Left renal cortex interstitium (tissue), 4 donors: Measurements from ENCODE around the gene NPC1. TPM values are rescaled to one million over a fixed set of nuclear protein-coding genes. Genes with fewer than 3 reads are reported as not detected.
"Not testable (repeated sequence)": the region's sequence is repeated elsewhere in the genome, so short reads cannot be mapped to it uniquely, and the experiment has no call there.

Experiments used
- DNase-seq, 4 donors: peaks; one replicate each; pipeline ENCODE4 v3.0.0-alpha.2; 2013; ENCODE audit warnings: low read depth in 4 of 4, low spot score in 2 of 4, missing footprints in 1 of 4
- polyA plus RNA-seq, 4 donors: library from polyadenylated mRNA; unstranded; fragments of 120-200 nt; gene quantifications; one replicate each; pipeline ENCODE4 v1.2.1, GENCODE V29; 2013; ENCODE audit not compliant: insufficient read length in 4 of 4

Gene NPC1
- polyA plus RNA-seq, 4 donors, result 18.3 to 29.0 (median 23.7) TPM

GRCh38 chr18:23578067-23578701 is 8.1 kb downstream of the NPC1 start:
- DNase-seq, result no peak

DNA sequence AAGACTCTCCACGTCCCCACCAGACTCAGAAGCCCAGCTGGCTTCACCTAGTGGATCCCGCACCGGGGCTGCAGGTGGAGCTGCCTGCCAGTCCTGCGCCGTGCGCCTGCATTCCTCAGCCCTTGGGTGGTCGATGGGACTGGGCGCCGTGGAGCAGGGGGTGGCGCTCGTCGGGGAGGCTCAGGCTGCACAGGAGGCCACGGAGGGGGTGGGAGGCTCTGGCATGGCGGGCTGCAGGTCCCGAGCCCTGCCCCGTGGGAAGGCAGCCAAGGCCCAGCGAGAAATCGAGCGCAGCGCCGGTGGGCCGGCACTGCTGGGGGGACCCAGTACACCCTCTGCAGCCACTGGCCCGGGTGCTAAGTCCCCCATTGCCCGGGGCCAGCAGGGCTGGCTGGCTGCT is 8.8 kb downstream of the NPC1 start:
- not testable (repeated sequence) for DNase-seq

DNA sequence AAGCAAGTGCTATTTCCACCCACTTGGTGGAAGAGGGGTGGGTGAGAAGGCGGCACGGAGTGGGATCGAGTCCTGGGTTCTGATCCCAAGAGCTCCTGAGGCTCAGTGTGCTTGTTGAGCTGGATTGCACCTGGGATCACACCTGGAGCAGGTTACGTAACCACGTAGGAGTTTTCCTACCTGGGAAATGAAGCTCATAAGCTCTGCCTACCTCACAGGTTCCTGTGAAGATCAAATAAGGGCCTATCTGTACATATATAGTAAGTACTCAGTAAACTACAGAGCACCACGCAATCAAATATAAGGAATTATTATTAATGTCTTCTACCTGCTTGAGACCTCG is 11.0 kb downstream of the NPC1 start:
- no peak for DNase-seq

- no peak for DNase-seq
Measured at GRCh38 chr18:23574611-23575308, 11.5 kb downstream of the NPC1 start.

DNA sequence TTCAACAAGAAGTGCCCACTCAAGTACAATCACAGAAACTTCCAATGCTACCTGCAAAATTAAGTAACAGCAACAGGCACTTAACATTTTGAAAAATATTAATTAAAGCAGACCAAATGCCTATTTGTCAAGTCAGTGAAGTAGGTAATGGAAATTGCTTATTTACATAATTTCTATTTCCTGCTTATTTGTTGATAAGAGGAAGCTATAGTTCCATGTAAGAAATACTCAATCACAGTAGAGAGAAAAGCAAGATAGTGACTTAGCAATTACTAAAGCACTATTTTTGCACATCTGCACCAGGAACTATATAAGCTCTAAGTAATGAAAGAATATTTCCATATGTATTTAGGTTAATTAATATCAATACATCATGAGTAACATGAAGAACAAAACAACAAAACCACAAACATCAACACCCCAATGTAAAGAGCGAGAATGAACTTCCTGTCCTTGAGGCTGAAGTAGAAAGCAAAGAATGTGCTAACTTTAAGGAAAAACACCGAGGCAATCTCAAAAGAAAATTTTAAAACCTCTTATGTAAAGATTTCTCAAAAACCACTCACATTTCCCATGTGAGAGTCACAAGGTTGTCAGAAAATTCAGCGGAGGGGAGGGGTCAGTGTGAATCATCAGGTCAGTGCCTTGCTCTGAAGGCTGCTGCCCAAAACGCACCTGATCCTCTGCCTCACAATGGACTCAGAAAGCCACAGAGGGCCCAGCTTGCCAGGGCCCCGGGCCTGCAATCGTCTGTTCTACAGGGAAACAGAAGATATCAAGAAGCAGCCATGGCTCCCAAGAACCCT is 12.5 kb downstream of the NPC1 start:
- no peak for DNase-seq

GRCh38 chr18:23573020-23573419 is 13.3 kb downstream of the NPC1 start:
- no peak for DNase-seq

DNA sequence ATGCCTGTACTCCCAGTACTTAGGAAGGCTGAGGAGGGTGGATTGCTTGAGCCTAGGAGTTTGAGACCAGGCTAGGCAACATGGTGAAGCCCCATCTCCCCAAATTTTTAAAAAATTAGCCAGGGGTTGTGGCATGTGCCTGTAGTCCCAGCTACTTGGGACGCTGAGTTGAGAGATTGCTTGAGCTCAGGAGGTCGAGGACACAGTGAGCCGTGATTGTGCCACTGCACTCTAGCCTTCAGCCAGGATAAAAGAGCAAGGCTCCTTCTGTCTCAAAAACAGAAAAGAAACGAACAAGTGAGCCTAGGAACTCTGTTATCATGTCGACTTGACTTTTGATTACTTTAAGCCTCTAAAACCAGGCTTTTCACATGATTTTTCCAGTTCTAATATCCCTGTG is 13.7 kb downstream of the NPC1 start:
- DNase-seq, result no peak

- no peak for DNase-seq
Measured at GRCh38 chr18:23572012-23572411, 14.3 kb downstream of the NPC1 start.

- no peak for DNase-seq
Measured at GRCh38 chr18:23570912-23571504, 15.3 kb downstream of the NPC1 start.

DNA sequence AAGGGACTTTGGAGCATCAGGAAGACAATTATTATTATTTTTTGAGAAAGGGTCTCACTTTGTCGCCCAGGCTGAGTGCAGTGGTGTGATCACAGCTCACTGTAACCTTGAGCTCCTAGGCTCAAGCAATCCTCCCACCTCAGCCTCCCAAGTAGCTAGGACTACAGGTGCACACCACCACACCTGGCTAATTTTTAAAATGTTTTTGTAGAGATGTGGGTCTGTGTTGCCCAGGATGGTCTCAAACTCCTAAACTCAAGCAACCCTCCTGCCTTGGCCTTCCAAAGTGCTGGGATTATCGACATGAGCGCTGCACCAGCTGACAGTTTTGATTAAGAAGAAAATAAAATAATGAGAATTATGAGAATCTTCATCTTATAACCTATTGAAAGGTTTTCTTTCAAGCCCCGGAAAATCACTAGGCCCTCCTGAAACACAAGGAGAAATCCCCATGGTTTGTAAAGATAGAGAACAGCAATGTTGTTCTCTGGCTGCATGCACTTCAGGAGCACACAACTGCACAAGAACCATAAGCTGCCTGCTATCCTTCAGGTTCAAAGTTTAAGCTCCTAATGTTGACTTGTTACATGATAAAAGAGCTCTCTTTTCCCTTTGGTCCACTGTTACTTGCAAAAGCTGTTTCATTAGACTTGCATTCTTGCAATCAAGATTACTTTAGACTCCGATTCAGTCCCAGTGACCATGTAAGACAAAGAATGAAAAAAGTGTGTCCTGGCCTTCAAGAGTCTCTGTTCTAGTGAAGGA is 16.8 kb downstream of the NPC1 start:
- no peak for DNase-seq

DNA sequence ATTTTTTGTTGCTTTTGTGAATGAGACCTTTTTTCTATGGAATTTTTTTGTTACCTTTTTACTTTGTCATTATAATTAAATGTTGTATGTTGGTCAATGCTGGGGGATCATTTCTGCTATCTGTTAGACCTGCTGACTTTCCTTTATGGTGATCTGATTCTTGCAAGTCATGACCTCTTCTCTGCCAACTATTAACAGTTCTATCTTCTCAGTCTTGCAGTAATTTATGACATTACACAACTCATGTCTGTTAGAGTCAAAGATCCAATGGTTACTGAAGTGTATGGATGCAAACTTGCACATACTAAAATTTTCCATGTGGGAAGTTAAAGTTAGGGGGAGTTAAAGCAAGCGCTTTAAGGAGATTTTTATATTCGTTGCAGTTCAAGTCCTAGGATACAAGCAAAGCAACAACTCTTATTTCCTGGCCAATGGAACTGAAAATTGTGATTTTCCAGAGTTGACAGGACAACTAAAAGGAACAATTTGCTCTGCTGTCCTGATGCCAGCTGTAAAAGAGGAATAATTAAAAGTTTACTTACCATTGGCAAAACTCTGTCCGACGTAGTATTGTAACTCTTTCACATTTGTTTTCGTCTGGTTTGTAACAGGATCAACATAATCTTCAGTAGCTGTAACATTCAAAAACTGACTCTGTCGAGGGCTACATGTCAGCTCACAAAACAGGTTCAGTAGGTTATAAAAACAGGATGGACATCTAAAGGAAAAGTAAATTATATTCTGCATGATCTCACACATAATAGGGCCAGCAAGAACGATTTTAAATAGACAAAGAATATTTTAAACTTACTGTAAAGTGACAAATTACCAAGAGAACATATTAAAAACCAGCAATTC is 17.8 kb downstream of the NPC1 start:
- DNase-seq, result no peak

GRCh38 chr18:23567671-23568070 is 18.6 kb downstream of the NPC1 start:
- DNase-seq, result no peak

DNA sequence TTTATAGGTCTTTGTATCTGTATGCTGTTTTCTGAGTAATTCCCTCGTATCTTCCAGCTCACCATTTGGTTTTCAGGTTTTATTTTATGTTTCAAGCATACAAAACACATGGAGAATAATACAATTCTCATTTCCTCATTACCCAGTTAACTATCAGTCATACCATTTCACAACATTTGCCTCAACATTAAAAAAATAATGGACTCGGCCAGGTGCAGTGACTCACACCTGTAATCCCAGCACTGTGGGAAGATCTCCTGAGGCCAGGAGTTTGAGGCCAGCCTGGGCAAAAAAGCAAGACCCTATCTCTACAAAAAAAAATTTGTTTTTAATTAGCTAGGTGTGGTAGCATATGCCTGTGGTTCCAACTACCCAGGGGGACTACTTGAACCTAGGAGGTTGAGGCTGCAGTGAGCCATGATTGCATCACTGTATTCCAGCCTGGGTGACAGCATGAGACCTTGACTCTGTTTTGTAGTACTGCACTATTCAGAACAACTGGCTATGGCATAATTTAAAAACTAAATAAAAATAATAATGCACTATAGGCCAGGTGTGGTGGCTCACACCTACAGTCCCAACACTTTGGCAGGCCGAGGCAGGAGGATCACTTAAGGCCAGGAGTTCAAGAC is 20.3 kb downstream of the NPC1 start:
- DNase-seq, result no peak

DNA sequence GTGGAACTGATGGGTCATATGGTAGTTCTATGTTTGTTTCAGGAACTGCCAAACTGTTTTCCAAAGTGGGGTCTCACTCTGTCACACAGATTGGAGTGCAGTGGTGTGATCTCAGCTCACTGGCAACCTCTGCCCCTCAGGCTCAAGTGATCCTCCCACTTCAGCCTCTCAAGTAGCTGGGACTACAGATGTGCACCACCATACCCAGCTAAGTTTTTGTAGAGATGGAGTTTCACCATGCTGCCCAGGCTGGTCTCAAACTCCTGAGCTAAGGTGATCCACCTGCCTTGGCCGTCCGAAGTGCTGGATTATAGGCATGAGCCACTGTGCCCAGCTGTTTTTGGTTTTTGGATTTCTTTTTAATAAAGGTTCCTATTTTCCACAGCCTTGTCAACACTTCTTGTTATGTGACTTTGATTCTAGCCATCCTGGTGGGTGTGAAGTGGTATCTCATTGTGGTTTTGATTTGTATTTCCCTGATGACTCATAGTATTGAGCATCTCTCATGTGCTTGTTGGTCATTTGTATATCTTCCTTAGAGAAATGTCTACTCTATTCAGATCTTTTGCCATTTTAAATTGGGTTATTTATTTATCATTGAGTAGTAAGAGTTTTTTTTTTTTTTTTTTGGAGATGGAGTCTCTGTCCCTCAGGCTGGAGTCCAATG is 22.8 kb downstream of the NPC1 start:
- DNase-seq, result no peak

- DNase-seq, result no peak
Measured at GRCh38 chr18:23560186-23560585, 26.1 kb downstream of the NPC1 start.

- not testable (repeated sequence) for DNase-seq
Measured at GRCh38 chr18:23557511-23557910, 28.8 kb downstream of the NPC1 start.

DNA sequence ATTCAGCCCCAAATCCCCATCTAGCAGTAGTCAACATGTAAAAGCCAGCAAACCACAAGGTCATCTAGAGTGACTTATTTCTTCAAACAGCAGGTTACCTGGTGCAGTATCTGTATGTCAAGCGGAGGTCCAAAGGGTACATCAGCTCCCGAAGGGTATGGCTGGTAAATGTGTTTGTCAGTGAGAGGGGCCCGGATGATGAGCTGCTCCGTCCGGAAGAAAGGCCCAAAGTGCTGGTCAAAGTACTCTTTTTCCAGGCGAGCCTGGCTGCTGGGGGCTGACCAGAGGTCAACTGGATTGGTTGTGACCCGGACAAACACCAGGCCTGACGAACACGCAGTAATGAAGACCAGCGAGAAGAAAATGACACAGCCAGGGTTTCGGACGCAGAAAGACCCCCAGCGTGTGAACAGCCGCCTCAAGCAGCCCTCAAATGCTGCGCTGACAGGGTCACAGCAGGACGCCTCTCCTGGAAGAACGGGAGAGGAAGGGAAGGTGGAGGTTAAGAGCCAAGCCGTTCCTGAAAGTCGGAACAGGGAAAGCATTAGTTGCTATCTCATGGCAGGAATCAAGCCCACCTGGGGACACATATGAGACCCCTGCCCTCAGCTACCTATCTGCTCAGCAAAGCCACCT is 30.0 kb downstream of the NPC1 start:
- no peak for DNase-seq

DNA sequence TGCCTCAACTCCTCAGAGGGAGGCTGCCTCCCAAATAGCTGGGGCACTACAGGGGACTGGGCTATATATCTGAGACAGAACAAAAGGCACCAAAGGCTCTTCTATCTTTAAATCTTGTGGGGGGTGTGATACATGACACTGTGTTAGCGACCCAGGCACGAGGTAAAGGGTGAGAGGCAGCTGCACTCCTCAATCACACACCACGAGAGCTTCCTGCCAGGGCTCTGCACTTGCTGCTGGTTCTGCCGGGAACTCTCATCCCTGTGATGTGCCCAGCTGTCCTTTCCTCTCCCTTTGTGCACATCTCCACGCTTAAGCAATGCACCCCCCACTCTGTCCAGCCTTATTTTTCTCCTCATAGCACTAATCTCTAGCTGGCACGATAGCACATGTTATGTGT is 32.4 kb downstream of the NPC1 start:
- DNase-seq, result no peak
